ENCODE results near the gene ABHD14A. TPM values are rescaled to one million over a fixed set of nuclear protein-coding genes. Genes with fewer than 3 reads are reported as not detected.

Gene ABHD14A
- total and polyA plus RNA-seq, 12 donors: 19.3 to 80.1 (median 25.4) TPM

DNA sequence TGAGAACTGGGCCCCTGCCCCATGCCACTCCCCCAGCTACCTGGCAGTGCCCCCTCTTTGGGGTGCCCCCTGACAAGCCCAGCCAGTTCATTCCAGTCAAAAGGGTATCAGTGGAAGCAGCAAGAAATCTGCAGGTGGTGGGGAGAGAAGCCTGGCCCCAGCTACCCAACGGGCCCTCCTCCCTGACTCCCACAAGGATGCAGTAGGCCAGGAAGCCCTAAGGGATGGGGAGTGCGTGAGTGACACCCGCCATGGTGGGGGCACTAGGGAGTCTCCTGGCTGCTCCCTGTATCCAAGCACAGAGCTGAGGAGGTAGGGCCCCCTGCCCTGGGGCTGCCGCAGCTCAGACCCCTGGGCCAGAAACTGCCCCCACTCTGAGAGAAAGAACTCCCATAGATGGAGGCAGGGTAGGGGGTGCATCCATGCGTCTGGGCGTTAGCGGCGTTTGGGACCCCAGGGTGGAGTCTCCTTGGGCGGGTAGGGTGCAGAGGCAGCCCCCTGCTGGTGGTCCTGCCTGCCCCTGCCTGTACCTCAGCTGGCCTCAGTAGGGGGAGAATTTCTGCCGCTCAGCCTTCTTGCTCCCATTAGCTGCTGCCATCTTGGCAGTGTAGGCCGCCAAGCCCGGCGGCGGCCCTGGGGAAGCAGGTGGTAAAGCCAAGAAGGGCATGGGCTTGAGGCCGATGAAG lies 17.2 kb upstream of the ABHD14A start:
- H3K9me3 ChIP-seq: no peaks in the 10 kb centered on the region
- peaks cover 0 to 23% (median 0%) of the 10 kb centered on the region in 7 donors for H3K27me3 ChIP-seq
- intact Hi-C loops (cut with DNase I): no loop called here
- H3K4me3 ChIP-seq: no peak overlapping the region
- peaks cover 11 to 38% (median 27%) of the 10 kb centered on the region in 9 donors for H3K4me1 ChIP-seq
- no peak overlapping the region for H3K27ac ChIP-seq
- WGBS, 2 donors: 94 to 96% methylated on average over 15 of the region's 15 CpGs
- peaks cover 0 to 44% (median 17%) of the 10 kb centered on the region in 9 donors for H3K36me3 ChIP-seq
- no peak for ATAC-seq
- TF ChIP-seq, protein P1, sequence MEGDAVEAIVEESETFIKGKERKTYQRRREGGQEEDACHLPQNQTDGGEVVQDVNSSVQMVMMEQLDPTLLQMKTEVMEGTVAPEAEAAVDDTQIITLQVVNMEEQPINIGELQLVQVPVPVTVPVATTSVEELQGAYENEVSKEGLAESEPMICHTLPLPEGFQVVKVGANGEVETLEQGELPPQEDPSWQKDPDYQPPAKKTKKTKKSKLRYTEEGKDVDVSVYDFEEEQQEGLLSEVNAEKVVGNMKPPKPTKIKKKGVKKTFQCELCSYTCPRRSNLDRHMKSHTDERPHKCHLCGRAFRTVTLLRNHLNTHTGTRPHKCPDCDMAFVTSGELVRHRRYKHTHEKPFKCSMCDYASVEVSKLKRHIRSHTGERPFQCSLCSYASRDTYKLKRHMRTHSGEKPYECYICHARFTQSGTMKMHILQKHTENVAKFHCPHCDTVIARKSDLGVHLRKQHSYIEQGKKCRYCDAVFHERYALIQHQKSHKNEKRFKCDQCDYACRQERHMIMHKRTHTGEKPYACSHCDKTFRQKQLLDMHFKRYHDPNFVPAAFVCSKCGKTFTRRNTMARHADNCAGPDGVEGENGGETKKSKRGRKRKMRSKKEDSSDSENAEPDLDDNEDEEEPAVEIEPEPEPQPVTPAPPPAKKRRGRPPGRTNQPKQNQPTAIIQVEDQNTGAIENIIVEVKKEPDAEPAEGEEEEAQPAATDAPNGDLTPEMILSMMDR (IDR thresholded peaks at IDR 0.05): no peak
- no peak for DNase-seq

DNA sequence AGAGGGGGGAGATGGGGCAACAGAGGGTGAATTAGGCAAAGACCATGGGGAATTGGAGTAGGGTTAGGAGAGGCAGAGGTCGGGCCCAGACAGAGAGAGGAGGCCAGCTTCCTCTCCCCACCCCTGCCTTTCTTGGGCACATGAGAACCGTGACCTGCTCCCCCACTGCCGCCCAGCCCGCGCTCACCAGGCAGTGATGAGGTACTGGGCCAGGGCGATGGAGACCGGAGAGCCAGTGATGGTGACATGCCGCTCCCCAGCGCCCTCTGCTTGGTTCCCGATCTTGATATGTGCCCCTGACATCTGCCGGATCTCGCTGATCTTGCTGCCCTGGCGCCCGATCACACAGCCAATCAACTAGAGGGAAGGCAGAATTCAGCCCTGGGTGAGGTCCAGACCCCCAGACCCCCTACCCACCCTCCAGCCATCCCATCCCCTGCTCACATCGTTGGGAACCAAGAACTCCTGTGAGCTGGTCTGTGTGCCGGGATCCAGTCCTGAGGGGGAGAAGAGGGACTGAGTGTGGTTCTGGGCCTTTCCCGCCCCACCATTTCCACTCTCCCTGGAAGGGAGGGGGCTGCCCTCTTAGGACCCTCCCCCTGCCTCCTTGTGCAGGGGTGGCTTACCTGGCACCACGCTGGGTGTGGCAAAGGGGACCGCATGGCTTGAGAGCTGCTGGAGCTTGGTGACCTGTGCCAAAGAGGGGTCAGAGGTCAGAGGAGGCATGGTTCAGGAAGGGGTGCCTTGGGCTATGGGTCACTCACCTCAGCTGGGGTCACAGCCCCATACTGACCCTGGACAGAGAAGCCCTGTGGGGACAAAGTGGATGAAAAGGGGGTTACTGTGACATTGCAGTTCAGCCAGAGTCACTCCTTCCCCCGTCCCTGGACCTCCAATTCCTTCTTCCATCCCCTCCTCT lies 16.0 kb upstream of the ABHD14A start:
- 93 to 95% methylated on average over 20 of the region's 20 CpGs for WGBS, 2 donors
- Histone ChIP-seq H3K36me3 (peaks cover 0 to 44% (median 17%) of the 10 kb centered on the region in 9 donors), H3K4me3 (no peak overlapping the region), H3K27me3 (peaks cover 0 to 23% (median 0%) of the 10 kb centered on the region in 7 donors), H3K4me1 (peaks cover 21 to 50% (median 31%) of the 10 kb centered on the region in 9 donors), H3K9me3 (no peaks in the 10 kb centered on the region), H3K27ac (no peak overlapping the region)
- intact Hi-C loops (cut with DNase I): no loop called here
- ATAC-seq: no peak
- DNase-seq: no peak
- TF ChIP-seq, protein P1 (IDR thresholded peaks at IDR 0.05): no peak

DNA sequence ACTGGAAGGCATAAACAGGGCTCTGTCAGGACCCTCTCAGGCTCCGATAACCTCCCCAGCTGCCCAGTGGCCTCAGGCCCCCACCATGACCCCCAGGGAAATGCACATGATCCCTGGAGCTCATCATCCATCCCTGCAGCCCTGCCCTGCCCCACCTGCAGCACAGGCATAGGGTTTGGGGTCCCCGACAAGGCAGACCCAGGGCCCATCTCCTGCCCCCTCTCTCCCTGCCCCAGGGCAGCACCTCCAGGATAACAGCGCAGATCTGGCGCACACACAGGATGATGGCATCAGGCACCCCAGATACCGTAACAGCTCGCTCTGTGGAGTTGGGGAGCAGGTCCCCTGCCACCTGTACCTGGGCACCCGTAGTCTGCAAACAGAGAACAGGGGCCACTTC lies 15.2 kb upstream of the ABHD14A start:
- Histone ChIP-seq H3K27ac (no peak overlapping the region), H3K4me1 (peaks cover 26 to 58% (median 39%) of the 10 kb centered on the region in 9 donors), H3K27me3 (peaks cover 0 to 22% (median 0%) of the 10 kb centered on the region in 7 donors), H3K9me3 (no peaks in the 10 kb centered on the region), H3K36me3 (peaks cover 0 to 44% (median 17%) of the 10 kb centered on the region in 9 donors), H3K4me3 (no peak overlapping the region)
- ATAC-seq (no peak), DNase-seq (no peak)
- TF ChIP-seq, protein P1 (IDR thresholded peaks at IDR 0.05): no peak
- WGBS, 2 donors: 98 to 99% methylated on average over 7 of the region's 7 CpGs
- intact Hi-C loops (cut with DNase I): no loop called here

DNA sequence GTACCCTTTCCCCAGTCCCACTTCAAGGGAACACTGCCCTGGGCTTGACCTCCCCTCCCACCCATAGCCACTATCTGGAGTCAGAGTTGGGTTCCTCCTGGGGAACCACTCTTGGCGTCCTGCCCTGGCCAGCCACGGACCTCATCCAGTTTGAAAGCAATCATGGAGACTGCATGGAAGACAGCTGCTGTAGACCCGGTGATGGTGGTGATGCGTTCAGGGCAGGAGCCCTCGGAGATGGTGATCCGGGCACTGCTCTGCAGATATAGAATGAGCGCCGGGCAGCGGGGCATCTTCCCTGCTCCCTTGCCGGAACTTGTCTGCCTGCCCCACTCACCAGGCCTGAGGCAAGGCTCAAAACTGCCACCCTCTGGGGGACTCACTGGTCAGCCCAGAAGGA lies 14.5 kb upstream of the ABHD14A start:
- 81 to 85% methylated on average over 10 of the region's 10 CpGs for WGBS, 2 donors
- Histone ChIP-seq H3K27me3 (peaks cover 0 to 15% (median 0%) of the 10 kb centered on the region in 7 donors), H3K36me3 (peaks cover 0 to 44% (median 17%) of the 10 kb centered on the region in 9 donors), H3K9me3 (no peaks in the 10 kb centered on the region), H3K4me1 (peaks cover 26 to 60% (median 46%) of the 10 kb centered on the region in 9 donors), H3K27ac (no peak overlapping the region), H3K4me3 (no peak overlapping the region)
- intact Hi-C loops (cut with DNase I): no loop called here
- TF ChIP-seq, protein P1 (IDR thresholded peaks at IDR 0.05): no peak
- ATAC-seq (no peak), DNase-seq (no peak)

Data from heart right ventricle (tissue), 16 donors.